HL-60 (cell line): ENCODE data around the gene INPP5B.

Source experiments
- DNase-seq, 2 experiments: peaks; one replicate each; pipeline ENCODE4 v3.0.0-alpha.2; 2010 to 2020; ENCODE audit warnings: low read depth in 1 of 2, low spot score in 1 of 2
- H3K27ac ChIP-seq: fragments of 250-450 bp; sonication (Bioruptor Pico); replicated peaks from 2 replicates; pipeline ENCODE4 v1.5.1; 2020; ENCODE audit warnings: mild to moderate bottlenecking, moderate library complexity
- H3K27me3 ChIP-seq: fragments of 250-450 bp; sonication (Bioruptor Pico); 2 replicates; pipeline ENCODE4 v1.5.1; 2021; ENCODE audit warnings: mild to moderate bottlenecking, moderate library complexity; ENCODE audit not compliant: insufficient read depth, poor library complexity, severe bottlenecking
- H3K4me3 ChIP-seq: replicated peaks from 2 replicates; pipeline ENCODE4 v1.5.1; 2011; ENCODE audit warnings: mild to moderate bottlenecking, control low read depth, low read length; ENCODE audit not compliant: insufficient read depth
- GABPA ChIP-seq: IDR thresholded peaks from 2 replicates; pipeline ENCODE4 v1.6.1; 2012; ENCODE audit warnings: low read depth
- POLR2AphosphoS5 ChIP-seq: IDR thresholded peaks from 2 replicates; pipeline ENCODE4 v1.6.1; 2012; ENCODE audit warnings: low read depth
- SPI1 ChIP-seq: IDR thresholded peaks from 2 replicates; pipeline ENCODE4 v1.6.1; 2012; ENCODE audit warnings: low read depth, mild to moderate bottlenecking, borderline replicate concordance
- TF ChIP-seq, protein P1 (sequence below): IDR thresholded peaks from one replicate; pipeline ENCODE4 v1.5.1; 2011; ENCODE audit warnings: low read length, control low read depth, inconsistent platforms; ENCODE audit not compliant: insufficient read depth
- TF ChIP-seq, protein P2 (sequence below): IDR thresholded peaks from 2 replicates; pipeline ENCODE4 v1.6.1; 2012; ENCODE audit warnings: low read depth; ENCODE audit not compliant: insufficient replicate concordance

The INPP5B gene

DNA sequence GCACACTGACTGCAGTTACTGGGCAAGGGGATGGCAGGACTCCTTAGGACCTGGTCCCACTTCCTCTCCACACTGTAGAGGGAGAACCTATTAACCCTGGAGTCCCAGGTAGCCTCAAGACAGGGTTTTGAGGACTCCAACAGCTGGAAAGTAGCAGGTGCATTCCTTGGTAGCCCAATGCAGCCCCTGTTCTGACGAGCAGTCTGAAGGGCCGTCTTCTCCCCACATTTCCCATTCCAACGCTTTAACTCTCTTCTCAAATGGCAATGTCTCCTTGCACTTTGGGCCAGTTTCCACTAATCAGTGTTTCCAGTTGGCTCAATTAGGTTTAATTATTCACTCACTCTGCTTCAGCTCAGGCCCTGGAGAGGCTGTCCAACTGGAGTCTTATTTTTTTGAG lies 8.8 kb upstream of the INPP5B start:
- no peak for DNase-seq
- TF ChIP-seq, protein P1, sequence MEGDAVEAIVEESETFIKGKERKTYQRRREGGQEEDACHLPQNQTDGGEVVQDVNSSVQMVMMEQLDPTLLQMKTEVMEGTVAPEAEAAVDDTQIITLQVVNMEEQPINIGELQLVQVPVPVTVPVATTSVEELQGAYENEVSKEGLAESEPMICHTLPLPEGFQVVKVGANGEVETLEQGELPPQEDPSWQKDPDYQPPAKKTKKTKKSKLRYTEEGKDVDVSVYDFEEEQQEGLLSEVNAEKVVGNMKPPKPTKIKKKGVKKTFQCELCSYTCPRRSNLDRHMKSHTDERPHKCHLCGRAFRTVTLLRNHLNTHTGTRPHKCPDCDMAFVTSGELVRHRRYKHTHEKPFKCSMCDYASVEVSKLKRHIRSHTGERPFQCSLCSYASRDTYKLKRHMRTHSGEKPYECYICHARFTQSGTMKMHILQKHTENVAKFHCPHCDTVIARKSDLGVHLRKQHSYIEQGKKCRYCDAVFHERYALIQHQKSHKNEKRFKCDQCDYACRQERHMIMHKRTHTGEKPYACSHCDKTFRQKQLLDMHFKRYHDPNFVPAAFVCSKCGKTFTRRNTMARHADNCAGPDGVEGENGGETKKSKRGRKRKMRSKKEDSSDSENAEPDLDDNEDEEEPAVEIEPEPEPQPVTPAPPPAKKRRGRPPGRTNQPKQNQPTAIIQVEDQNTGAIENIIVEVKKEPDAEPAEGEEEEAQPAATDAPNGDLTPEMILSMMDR, result no peak
- TF ChIP-seq GABPA, result no peak
- TF ChIP-seq, protein P2, sequence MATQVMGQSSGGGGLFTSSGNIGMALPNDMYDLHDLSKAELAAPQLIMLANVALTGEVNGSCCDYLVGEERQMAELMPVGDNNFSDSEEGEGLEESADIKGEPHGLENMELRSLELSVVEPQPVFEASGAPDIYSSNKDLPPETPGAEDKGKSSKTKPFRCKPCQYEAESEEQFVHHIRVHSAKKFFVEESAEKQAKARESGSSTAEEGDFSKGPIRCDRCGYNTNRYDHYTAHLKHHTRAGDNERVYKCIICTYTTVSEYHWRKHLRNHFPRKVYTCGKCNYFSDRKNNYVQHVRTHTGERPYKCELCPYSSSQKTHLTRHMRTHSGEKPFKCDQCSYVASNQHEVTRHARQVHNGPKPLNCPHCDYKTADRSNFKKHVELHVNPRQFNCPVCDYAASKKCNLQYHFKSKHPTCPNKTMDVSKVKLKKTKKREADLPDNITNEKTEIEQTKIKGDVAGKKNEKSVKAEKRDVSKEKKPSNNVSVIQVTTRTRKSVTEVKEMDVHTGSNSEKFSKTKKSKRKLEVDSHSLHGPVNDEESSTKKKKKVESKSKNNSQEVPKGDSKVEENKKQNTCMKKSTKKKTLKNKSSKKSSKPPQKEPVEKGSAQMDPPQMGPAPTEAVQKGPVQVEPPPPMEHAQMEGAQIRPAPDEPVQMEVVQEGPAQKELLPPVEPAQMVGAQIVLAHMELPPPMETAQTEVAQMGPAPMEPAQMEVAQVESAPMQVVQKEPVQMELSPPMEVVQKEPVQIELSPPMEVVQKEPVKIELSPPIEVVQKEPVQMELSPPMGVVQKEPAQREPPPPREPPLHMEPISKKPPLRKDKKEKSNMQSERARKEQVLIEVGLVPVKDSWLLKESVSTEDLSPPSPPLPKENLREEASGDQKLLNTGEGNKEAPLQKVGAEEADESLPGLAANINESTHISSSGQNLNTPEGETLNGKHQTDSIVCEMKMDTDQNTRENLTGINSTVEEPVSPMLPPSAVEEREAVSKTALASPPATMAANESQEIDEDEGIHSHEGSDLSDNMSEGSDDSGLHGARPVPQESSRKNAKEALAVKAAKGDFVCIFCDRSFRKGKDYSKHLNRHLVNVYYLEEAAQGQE, result no peak
- TF ChIP-seq POLR2AphosphoS5, result no peak; the same call in 1 of the 2 replicates
- no peak for TF ChIP-seq SPI1
- no peak overlapping the region for H3K27ac ChIP-seq
- H3K4me3 ChIP-seq, result no peak overlapping the region
- no peaks in the 10 kb centered on the region for H3K27me3 ChIP-seq

DNA sequence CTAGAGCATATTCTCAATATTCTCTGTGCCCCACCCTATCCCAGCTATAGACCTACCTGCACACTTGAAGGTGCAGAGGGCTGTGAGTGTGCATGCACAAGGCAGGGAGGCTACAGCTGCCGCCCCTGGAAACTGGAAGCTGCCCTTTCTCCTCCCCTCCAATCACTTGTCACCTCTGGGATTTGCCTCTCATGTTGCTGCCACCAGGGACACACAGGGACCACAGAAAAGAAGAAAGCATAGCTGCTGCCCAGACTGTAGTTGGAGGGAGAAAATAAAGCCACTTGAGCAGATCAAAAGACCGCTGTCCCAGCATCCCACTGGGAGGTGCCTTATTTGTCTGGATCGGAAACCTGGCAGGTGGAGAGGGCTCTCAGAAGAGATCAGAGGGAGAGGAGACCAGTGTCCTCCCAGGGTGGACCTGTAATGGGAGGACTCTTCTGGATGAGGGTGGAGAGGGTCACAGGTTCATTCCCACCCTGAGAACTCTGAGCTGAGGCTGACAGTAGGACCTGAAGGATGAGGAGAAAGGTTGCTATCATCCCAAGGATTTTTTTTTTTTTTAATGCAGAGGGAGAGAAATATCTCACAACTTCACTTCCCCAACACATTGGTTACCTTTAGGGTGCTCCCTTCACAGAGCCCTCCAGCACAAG lies 7.6 kb upstream of the INPP5B start:
- H3K27me3 ChIP-seq, result no peaks in the 10 kb centered on the region
- TF ChIP-seq, protein P1, result no peak
- TF ChIP-seq GABPA (no peak), POLR2AphosphoS5 (no peak), SPI1 (no peak)
- TF ChIP-seq, protein P2, result no peak
- H3K27ac ChIP-seq, result no peak overlapping the region
- H3K4me3 ChIP-seq, result no peak overlapping the region
- DNase-seq, result peak in 1 of 2 experiments; percentile 7

DNA sequence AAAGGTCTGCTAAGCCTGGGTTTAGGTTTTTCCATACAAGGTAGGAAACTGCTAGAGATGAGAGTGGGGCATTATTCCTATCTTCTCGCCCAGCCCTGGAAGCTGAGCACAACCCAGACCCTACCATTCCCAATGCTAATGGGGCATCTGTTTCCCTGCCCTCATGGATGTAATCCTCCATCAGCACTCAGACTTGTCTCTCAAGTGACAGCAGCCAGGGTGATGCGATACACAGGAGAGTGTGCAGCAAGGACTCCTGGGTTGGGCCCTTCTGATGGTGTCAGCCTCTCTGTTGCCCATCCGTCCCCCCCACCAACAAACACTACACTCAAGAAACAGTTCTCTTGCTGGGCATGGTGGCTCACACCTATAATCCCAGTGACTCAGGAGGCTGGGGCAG lies 5.9 kb upstream of the INPP5B start:
- Histone ChIP-seq H3K27me3 (no peaks in the 10 kb centered on the region), H3K4me3 (no peak overlapping the region), H3K27ac (no peak overlapping the region)
- TF ChIP-seq, protein P1, result no peak
- TF ChIP-seq GABPA (no peak), POLR2AphosphoS5 (no peak), SPI1 (no peak)
- TF ChIP-seq, protein P2, result no peak
- DNase-seq, result no peak
